Skeletal muscle tissue (tissue), 4 donors: ENCODE measurements around the gene KRTAP5-3. TPM values are rescaled to one million over a fixed set of nuclear protein-coding genes. Genes with fewer than 3 reads are reported as not detected.

Experiments used
- H3K27ac ChIP-seq: one replicate; pipeline ENCODE4 v1.7.0; 2013; ENCODE audit warnings: mild to moderate bottlenecking, low read depth, low read length, inconsistent platforms
- H3K27me3 ChIP-seq, 3 donors: one replicate each; pipeline ENCODE4 v1.7.0; 2013; ENCODE audit warnings: low read length in 3 of 3; ENCODE audit not compliant: control insufficient read depth in 3 of 3, insufficient read depth in 3 of 3
- H3K36me3 ChIP-seq, 3 donors: one replicate each; pipeline ENCODE4 v1.7.0; 2013; ENCODE audit warnings: low read length in 3 of 3; ENCODE audit not compliant: control insufficient read depth in 3 of 3, insufficient read depth in 3 of 3
- H3K4me1 ChIP-seq, 3 donors: one replicate each; pipeline ENCODE4 v1.7.0; 2013; ENCODE audit warnings: low read length in 3 of 3, mild to moderate bottlenecking in 3 of 3; ENCODE audit not compliant: control insufficient read depth in 3 of 3, insufficient read depth in 3 of 3
- H3K4me3 ChIP-seq, 3 donors: one replicate each; pipeline ENCODE4 v1.7.0; 2013; ENCODE audit warnings: low read length in 3 of 3
- H3K9ac ChIP-seq, 3 donors: one replicate each; pipeline ENCODE4 v1.7.0; 2013; ENCODE audit warnings: low read length in 3 of 3, mild to moderate bottlenecking in 3 of 3, moderate library complexity in 2 of 3, low read depth in 1 of 3
- H3K9me3 ChIP-seq, 3 donors: one replicate each; pipeline ENCODE4 v1.7.0; 2013; ENCODE audit warnings: low read length in 3 of 3; ENCODE audit not compliant: control insufficient read depth in 3 of 3
- total RNA-seq: library from RNA; depleted of rRNA; stranded (reverse); fragments of >200 nt; gene quantifications from one replicate; pipeline ENCODE4 v1.2.3, GENCODE V29; 2014
- donor health status: Osteomylitis.

KRTAP5-3 gene
- total RNA-seq = not detected

DNA sequence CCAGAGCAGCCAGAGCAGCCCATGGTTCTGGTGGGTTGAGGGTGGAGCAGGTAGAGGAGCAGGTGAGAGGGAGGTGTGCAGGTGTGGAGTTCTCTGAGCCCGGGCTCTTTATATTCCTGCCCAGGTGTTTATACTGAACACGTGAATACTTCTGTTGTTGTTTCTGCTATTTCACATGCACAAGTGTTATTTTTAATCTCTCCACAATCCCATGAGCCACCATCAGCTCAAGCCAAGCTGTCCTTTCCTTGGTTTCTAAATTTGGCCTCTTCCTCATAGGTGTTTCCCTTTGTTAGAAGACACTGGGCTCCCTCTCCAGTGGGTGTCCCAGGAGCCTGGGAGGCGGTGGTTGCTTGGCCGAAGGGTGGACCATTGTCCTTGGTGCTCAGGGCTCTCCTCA is at the start of gene KRTAP5-3:
Gene KRTAP5-3, minus strand, starts transcription at position 101 of the 400 bp plus-strand sequence. Its CDS starts 78 bp downstream, at position 23.
- H3K36me3 ChIP-seq = no peaks in the 10 kb centered on the region
- H3K9ac ChIP-seq = no peak within 1 kb of the TSS
- no peaks in the 10 kb centered on the region for H3K4me1 ChIP-seq
- peaks cover 15 to 38% (median 22%) of the 10 kb centered on the region in 3 donors for H3K27me3 ChIP-seq
- no peak within 1 kb of the TSS for H3K4me3 ChIP-seq
- H3K9me3 ChIP-seq = no peaks in the 10 kb centered on the region
- H3K27ac ChIP-seq = no peak within 1 kb of the TSS

DNA sequence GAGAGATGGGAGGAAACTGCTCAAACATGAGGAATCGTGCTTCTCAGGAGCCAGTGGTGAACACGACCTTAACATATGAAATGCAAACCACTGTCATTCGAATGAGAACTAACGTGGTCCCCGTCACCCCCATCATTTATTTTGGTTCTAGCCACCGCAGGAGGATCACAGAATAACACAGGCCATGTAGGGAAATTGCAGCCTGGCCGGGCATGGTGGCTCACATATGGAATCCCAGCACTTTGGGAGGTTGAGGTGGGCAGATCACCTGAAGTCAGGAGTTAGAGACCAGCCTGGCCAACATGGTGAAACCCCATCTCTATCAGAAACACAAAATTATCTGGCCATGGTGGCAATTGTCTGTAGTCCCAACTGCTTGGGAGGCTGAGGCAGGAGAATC is 48.4 kb upstream of the KRTAP5-3 start:
- no peaks in the 10 kb centered on the region for H3K36me3 ChIP-seq
- no peaks in the 10 kb centered on the region for H3K9me3 ChIP-seq
- no peak overlapping the region for H3K27ac ChIP-seq
- H3K4me3 ChIP-seq = no peak overlapping the region
- H3K9ac ChIP-seq = no peak overlapping the region
- peaks cover 15 to 28% (median 27%) of the 10 kb centered on the region in 3 donors for H3K27me3 ChIP-seq
- peaks cover 0 to 4% (median 0%) of the 10 kb centered on the region in 3 donors for H3K4me1 ChIP-seq

DNA sequence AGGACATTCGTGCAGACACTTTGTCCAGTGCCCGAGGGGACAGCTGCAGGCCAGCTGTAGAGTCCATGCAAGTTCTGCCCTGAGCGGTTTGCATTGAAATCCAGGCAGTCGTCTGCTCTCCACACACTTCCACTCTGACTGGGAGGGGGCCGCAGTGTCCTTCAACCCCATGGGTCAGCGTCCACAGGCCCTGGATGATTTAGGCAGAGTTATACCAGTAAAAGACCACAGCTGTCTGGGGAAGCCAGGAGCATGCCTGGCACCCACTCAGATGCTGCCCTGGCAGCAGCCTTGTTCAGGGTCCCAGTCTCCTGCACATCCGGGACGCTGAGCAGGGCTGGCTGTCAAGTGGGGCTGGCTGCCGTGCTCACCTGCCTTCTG is 47.8 kb upstream of the KRTAP5-3 start:
- Histone ChIP-seq H3K9ac (no peak overlapping the region), H3K4me3 (no peak overlapping the region), H3K36me3 (no peaks in the 10 kb centered on the region), H3K4me1 (peaks cover 0 to 4% (median 0%) of the 10 kb centered on the region in 3 donors), H3K27me3 (peaks cover 15 to 28% (median 27%) of the 10 kb centered on the region in 3 donors), H3K27ac (no peak overlapping the region), H3K9me3 (no peaks in the 10 kb centered on the region)

DNA sequence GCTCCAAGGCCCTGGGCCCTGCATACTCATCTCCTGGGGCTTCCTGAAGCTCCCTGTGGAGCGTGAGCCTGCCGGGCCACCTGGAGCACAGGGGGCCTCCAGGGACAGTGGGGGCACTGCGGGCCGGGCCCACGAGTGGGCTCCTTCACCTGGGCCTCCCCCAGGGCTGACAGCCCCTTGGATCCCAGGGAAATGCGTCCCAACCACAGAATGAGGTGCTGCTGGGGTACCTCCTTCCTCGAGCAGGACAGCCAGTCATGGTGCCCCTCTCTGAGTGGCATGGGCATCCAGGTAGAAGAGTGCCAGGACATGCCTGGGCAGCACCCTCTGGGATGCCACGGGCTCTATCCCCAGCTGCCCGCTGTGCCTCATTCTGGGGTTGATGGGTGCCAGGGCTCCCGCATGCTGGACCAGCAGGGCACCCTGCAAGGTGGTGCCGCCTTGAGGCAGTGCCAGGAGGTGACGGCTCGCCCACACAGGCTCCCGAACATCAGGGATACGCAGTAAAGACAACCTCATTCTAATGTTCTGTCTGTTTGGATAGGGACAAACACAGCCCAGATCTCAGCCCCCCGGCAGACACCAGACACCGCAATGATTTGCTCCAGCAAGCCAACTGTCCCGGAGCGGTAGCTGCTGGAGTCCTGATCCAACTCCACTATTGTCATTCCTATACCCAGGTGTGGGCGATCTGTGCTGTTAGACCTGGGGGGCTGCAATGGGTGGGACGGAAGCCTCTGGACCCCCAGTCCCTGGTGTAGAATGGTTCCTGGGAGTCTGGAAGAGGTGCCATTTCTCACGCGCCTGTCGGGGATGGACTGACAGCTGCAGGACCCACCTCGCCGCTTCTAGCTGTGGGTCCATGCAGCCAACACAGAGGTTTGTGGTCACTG is 47.2 kb upstream of the KRTAP5-3 start:
- Histone ChIP-seq H3K9ac (no peak overlapping the region), H3K36me3 (no peaks in the 10 kb centered on the region), H3K27me3 (peaks cover 15 to 27% (median 25%) of the 10 kb centered on the region in 3 donors), H3K4me3 (no peak overlapping the region), H3K27ac (no peak overlapping the region), H3K9me3 (no peaks in the 10 kb centered on the region), H3K4me1 (peaks cover 0 to 4% (median 0%) of the 10 kb centered on the region in 3 donors)

DNA sequence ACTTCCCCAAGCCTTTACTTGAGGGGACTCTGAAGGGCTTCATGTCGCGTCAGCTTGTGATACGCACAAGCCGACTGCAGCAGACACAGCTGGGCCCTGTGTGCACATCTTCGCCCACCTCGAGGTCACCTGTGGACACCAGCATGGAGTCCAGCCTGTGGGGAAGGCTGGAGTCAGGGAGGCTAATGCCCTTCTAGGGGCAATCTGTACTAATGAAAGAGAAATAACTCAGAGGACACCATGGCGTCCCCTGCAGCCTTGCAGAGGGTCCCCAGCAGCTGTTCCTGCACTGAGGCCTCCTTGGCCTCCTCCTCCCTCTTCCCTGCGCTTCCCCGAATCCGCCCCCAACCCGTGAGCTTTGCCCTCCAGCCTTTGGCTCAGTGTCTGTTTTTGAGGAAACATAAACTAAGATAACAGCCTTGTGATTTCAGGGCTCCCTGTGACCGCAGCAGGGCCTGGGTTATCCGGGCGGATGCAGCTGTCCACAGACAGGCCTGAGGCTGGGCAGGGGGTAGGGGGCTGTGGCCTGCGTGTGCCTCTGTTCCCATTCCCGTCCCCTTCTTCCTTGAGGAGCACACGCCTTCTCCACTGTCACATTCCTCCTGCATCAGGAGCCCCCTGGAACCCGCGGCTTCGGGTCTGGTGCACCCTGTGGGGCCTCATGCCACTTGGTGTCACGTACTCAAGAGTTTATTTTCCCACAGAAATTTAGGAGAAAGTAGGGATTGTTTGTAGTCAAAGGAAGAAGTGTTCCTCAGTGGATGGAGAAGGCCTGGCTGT is 46.3 kb upstream of the KRTAP5-3 start:
- Histone ChIP-seq H3K36me3 (no peaks in the 10 kb centered on the region), H3K27ac (no peak overlapping the region), H3K9me3 (no peaks in the 10 kb centered on the region), H3K4me3 (no peak overlapping the region), H3K27me3 (peaks cover 15 to 27% (median 20%) of the 10 kb centered on the region in 3 donors), H3K4me1 (peaks cover 0 to 4% (median 0%) of the 10 kb centered on the region in 3 donors), H3K9ac (no peak overlapping the region)

DNA sequence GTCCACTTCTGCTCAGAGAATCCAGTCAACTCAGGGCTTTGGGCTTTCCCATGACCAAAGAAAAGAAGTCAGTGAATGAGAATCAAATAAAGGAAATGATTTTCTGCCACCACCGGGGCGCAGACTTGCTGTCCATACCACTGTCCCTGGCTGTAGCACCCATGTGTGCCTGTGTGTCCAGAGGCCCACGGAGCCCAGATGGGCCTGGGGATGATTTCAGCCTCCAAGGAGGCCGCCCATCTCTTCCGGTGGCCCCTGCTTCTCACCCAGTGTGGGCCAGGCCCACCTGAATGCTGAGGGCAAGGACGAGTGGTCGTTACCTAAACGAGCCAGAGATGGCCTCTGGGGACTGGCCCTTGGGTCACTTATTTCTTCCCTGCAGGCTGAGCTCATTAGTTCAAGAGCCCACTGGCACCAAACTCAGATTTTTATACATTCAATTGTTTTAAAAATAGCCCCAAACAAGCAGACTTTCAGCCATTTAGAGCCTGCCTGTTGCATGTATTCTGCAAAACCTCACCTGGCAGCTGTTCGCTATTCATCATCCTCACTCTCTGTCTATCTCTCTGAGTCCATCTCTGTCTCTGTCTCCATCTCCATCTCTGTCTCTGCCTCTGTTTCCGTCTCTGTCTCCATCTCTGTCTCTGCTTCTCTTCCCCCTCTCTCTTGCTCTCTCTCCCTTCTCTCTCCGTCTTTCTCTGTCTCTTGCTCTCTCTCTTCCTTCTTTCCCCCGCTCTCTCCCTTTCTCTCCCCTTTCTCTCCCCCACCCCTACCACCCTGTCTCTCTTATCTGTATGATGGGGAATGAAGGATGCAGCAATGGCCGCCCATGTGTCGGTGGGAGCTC is 45.5 kb upstream of the KRTAP5-3 start:
- no peaks in the 10 kb centered on the region for H3K9me3 ChIP-seq
- H3K4me1 ChIP-seq = peaks cover 0 to 4% (median 0%) of the 10 kb centered on the region in 3 donors

GRCh38 chr11:1652771-1653540 is 44.7 kb upstream of the KRTAP5-3 start:
- Histone ChIP-seq H3K27me3 (peaks cover 15 to 31% (median 20%) of the 10 kb centered on the region in 3 donors), H3K4me1 (peaks cover 0 to 4% (median 0%) of the 10 kb centered on the region in 3 donors), H3K36me3 (no peaks in the 10 kb centered on the region), H3K27ac (no peak overlapping the region), H3K9me3 (no peaks in the 10 kb centered on the region), H3K9ac (no peak overlapping the region), H3K4me3 (no peak overlapping the region)

More for the DNA sequence above, 45.5 kb upstream of the KRTAP5-3 start:
- H3K4me3 ChIP-seq = no peak overlapping the region
- no peaks in the 10 kb centered on the region for H3K36me3 ChIP-seq
- H3K27ac ChIP-seq = no peak overlapping the region
- peaks cover 15 to 24% (median 20%) of the 10 kb centered on the region in 3 donors for H3K27me3 ChIP-seq
- no peak overlapping the region for H3K9ac ChIP-seq

DNA sequence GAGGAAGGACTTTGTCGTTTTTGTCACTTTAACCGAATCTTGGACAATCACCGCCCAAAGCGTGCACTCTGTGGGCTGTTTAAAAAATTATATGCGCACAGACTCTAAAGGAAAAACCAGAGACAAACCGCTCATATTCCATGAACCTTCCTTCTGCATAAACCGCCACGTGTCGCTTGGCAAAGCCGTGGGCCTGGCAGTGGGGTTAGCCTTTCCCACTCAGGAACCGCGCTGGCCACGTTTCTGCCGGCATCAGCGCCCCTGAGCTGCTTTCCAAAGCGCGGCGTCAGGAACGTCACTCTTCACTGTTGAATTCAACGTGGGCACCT is 44.1 kb upstream of the KRTAP5-3 start:
- Histone ChIP-seq H3K4me3 (no peak overlapping the region), H3K36me3 (no peaks in the 10 kb centered on the region), H3K27ac (no peak overlapping the region), H3K27me3 (peaks cover 15 to 31% (median 20%) of the 10 kb centered on the region in 3 donors), H3K9me3 (no peaks in the 10 kb centered on the region), H3K4me1 (peaks cover 0 to 4% (median 0%) of the 10 kb centered on the region in 3 donors), H3K9ac (no peak overlapping the region)

DNA sequence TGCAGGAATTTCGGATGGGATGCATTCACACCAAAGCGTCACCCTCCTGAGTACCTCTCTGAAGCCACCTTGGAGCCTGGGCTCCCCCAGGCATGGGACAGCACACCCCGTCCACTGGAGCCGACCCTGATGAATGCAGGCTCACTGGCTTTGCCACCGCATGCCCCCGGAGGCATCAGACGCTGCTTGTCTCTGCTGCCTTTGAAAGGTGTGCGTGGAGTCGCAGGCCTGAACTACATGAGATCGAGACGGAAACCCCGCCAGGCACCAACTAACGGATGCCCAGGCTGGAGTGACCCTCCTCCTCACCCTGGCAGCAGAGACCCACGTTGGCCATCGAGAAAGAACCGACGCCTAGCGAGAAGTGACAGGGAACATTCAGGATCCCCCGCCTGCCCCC is 43.8 kb upstream of the KRTAP5-3 start:
- peaks cover 15 to 31% (median 20%) of the 10 kb centered on the region in 3 donors for H3K27me3 ChIP-seq
- H3K36me3 ChIP-seq = no peaks in the 10 kb centered on the region
- H3K27ac ChIP-seq = no peak overlapping the region
- H3K9ac ChIP-seq = no peak overlapping the region
- H3K4me1 ChIP-seq = peaks cover 0 to 4% (median 0%) of the 10 kb centered on the region in 3 donors
- no peak overlapping the region for H3K4me3 ChIP-seq
- no peaks in the 10 kb centered on the region for H3K9me3 ChIP-seq
